Fibroblast of skin of left biceps (primary cell): ENCODE results near the gene AGPAT3.
"Not testable (repeated sequence)": the region's sequence is repeated elsewhere in the genome, so short reads cannot be mapped to it uniquely, and the experiment has no call there.

Experiments
- DNase-seq, 2 experiments: peaks; one replicate each; pipeline ENCODE4 v3.0.0-alpha.2; 2013; ENCODE audit warnings: low read depth in 2 of 2

The AGPAT3 gene

DNA sequence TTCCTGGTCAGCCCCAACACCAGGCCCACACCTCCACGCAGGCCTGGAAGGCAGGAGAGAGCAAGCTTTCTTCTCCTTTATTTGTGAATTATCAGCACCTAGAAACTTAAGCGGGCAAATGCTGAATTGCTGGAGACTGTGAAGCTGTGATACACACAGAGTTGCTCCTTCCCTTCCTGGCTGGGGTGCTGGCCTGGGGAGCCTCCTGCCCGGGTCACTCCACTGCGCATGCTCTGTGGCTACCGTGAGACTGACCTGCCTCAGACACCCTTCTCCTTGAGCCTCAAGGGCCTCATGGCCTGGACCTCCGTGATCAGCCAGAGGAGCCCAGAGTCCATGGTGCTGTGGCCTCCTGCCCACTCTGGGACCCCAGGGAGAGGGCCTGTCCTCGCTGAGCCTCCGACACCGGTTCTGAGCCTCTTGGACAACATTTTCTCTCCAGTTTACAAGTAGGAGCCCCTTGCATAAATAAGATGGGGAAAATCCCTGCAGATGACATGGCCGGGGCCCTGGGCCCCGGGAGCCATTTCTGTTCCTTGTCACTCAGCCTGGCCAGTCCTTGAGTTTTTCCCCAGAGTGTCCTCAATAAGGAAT lies 18.0 kb downstream of the AGPAT3 start:
- no peak for DNase-seq

DNA sequence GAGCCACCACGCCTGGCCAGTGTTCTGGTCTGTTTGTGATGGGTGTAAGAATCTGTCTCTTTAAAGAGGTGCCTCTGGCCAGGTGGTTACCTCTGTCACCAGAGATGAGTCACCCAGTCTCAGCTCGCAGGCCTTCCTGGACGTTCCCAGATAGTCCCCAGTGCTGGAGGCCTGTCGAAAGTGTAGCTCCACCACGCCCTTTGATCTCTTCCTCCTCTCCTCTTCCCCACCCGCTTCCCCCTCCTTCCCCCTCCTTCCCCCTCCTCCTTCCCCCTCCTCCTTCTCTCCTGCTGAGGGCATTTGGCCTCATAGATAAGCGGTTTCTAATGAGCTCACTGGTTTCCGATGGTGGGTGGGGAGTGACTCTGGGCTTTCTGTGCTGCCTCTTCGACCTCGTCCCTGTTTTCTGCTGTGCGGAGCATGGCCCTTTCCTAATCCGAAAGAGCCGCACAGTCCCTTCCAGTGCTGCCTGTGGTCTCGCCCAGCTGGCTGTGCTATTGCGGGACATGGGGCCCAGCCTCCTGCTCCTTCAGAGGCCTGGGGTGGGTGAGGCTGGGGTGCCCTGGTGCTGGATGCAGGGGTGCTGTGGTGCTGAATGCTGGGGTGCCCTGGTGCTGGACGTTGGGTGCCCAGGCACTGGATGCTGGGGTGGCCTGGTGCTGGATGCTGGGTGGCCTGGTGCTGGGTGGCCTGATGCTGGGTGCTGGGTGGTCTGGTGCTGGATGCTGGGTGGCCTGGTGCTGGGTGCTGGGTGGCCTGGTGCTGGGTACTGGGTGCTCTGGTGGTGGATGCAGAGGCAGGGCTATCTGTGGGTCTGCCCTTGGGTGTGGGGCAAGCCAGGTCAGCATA lies 19.2 kb downstream of the AGPAT3 start:
- no peak for DNase-seq

DNA sequence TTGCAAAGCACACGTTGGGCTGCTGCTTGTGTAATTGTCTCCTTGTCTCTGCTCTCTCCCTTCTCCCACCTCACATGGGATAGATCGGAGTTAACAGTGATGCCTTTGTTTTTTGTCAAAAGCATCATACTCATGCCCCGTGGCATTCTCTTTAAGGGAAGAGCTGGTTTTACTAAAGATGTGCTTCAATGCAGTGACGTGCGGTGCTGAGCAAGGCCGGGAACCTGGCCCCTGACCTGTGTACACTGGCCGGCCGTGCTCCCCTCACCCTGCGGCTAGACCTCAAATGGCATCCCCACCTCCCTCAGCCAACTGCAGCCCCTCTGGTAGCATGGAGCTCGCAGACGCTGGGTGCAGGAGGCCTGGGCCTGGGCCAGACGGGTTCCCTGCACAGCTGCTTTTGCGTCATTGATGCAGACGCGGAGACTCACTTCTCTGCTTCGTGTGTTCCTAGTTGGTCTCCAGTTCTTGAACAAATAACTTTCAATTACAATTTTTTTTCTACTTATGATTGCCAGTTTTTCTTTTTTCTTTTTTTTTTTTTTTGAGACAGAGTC lies 19.9 kb downstream of the AGPAT3 start:
- DNase-seq: no peak

DNA sequence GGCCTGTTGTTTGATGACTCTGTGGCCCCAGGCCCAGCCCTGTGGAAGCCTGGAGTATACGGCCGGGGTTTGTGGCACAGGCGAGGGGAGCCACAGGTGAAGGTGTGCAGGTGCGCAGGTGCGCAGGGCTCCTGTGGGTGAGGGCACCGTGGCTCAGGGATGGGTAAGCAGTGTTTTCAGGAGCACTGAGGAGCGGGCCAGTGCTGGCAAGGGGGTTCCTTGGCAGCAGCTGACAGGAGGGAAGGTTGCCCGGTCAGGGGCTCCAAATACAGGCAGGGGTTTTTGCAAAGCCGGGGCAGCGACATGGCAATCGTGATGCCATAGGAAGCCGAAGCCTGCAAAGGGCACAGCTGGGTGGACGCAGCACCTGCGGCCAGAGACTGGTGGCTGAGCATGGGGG lies 20.7 kb downstream of the AGPAT3 start:
- no peak for DNase-seq

DNA sequence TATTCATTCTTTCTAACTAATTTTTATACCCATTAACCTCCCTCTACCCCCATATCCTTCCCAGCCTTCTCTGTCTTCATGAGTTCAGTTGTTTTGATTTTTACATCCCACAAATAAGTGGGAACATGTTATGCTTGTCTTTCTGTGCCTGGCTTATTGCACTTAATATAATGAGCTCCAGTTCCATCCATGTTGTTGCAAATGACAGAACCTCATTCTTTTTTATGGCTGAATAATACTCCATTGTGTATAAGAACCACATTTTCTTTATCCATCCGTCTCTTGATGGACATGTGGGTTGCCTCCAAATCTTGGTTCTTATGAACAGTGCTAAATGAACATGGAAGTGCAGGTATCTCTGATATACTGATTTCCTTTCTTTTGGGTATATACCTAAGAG lies 21.5 kb downstream of the AGPAT3 start:
- no peak for DNase-seq

DNA sequence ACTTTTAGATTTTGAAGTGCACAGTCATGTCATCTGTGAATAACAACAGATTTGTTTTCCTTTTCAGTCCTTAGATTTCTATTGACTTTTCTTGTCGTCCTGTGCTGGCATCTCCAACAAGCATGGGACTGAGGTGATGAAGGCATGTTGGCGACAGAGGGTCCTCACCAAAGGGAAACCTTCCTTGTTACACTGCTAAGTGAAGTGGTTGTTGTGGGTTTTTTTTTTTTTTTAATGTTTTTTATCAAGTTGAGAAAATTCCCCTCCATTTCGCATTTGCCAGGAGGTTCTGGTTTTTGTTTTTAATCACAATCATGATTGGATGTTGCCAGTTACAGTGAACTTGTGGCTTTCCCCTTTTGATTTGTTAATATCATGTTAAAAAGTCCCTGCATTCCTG lies 24.0 kb downstream of the AGPAT3 start:
- DNase-seq: no peak

DNA sequence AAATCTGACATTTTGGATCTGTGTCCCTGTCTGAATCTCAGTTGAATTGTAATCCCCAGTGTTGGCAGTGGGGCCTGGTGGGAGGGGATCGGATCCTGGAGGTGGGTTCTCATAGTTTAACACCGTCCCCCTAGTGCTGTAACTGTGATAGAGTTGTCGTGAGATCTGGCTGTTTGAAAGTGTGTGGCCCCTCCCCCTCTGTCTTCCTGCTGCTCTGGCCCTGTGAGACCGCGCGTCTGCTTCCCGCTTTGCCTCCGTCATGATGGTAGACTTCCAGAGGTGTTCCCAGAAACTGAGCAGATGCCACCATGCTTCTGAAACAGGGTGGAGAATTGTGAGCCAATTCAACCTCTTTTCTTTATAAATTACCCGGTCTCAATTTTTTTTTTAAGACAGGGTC lies 25.0 kb downstream of the AGPAT3 start:
- DNase-seq: no peak

DNA sequence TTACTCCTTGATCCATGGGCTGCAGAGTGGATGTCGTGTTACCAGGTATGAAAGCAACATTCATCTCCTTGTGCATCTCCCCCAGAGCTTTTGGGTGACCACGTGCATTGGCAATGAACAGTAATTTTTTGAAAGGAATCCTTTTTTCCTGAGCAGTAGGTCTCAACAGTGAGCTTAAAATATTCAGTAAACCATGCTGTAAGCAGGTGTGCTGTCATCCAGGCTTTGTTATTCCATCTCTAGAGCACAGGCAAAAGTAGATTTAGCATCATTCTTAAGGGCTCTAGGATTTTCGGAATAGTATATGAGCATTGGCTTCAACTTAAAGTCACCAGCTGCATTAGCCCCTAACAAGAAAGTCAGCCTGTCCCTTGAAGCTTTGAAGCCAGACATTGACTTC lies 27.3 kb downstream of the AGPAT3 start:
- DNase-seq: no peak

DNA sequence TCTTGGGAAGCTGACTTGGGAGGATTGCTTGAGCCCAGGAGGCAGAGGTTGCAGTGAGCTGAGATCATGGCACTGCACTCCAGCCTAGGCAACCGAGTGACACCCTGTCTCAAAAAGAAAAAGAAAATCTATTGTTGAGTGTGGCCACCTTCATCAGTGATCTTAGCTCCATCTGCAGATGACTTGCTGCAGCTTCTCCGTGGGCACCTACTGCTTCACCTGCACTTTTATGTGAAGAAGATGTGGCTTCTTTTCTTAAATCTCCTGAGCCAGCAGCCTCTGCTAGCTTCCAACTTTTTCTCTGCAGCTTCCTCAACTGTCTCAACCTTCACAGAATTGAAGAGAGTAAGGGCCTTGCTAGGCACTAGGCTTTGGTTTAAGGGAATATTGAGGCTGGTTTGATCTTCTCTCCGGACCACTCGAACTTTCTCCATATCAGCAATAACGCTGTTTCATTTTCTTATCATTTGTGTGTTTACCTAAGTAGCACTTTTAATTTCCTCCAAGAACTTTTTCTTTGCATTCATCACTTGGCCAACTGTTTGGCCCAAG lies 28.0 kb downstream of the AGPAT3 start:
- DNase-seq: no peak

DNA sequence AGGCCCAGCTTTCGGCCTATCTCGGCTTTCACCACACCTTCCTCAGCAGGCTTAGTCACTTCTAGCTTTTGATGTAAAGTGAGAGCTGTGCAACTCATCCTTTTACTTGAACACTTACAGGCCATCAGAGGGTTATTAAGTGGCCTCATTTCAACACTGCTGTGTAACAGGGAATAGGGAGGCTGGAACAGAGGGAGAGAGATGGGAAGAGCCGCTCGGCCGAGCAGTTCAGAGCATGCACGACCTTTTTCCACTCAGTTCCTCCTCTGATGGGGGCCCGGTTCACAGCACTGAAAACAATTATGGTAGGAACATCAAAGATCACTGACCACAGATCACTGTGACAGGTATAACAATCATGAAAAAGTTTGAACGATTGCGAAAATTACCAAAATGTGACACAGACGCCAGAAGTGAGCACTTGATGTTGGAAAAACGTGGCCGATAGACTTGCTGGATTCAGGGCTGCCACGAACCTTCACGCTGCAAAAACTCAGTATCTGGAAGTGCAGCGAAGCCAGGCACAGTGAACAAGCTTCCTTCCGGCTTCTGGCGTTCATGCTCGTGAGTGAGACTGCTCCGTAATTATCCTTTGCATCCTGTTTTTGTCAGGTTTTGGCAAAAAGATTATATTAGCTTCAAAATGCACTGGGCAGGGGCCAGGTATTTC lies 28.6 kb downstream of the AGPAT3 start:
- DNase-seq: no peak

DNA sequence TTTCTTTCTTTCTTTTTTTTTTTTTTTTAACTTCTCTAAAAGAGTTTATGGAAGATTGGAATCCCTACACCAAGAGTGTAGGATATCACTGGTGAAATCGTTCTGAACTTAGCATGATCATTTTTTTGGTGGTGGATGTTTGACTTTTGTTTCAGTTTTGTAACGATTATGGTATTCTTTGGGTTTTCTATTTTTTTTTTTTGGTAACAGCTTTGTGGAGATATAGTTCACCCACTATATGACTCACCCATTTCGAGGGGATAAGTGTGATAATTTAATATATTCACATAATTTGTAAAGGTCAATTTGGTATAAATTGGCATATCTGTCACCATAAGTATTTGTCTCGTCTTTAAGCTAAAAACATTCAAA lies 29.2 kb downstream of the AGPAT3 start:
- DNase-seq: no peak

DNA sequence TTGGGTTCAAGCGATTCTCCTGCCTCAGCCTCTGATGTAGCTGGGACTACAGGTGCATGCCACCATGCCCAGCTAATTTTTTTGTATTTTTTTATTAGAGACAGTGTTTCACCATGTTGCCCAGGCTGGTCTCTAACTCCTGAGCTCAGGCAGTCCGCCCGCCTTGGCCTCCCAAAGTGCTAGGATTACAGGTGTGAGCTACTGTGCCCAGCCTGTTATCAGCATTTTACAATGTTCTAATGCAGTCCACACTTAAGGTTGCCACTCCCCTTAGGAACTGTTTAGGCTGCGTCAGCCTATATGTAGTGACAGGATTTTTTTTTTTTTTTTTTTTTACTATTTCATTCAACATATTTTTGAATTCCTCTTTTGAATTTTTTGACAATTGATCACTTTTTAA lies 30.2 kb downstream of the AGPAT3 start:
- no peak for DNase-seq

DNA sequence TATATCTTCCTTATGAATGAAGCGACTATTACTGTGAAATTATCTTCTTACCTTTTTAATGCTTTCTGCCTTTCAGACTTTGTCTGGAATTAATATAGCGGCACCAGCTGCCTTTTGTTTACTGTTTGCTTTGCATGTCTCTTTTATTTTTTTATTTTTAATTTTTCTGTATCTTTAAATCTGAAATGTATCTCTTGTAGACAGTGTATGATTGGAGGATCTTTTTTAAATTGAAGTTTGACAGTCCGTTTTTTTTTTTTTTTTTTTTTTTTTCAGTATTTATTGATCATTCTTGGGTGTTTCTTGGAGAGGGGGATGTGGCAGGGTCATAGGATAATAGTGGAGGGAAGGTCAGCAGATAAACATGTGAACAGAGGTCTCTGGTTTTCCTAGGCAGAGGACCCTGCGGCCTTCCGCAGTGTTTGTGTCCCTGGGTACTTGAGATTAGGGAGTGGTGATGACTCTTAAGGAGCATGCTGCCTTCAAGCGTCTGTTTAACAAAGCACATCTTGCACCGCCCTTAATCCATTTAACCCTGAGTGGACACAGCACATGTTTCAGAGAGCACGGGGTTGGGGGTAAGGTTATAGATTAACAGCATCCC lies 31.8 kb downstream of the AGPAT3 start:
- DNase-seq: not testable (repeated sequence)

DNA sequence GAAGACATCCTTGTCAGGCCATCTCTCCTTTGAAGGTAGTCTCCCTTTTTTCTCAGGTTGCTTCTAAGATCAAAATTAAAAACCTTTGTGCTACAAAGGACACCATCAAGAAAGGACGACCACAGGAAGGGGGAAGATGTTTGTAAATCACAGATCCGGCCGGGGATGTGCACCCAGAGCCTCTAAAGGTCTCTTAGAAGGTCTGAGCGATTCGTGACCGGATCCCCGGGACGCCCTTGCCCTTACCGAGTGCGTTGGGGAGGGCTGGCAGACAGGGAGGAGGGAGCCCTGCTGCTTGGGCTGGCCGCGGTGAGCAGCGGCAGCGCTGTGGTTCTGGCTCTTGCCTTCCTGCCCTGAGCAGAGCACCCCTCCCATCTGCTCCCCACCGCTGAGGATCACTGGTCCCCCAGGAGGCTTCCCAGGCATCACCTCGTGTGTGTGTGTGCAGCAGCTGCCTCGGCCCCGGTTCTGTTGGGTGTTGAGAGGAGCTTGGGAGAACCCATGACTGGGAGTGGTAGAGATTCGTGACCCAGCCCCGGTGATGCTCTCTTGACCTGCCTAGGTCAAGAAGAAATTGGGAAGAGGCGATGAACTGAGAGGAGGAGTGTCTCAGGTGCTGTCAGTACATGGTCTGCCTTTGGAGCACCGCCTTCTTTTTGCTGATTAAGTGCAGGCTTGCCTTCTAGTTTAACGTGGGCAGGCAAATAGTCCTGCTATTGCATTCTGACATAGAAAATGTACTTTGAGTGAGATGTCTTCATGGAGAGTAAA lies 34.5 kb downstream of the AGPAT3 start:
- DNase-seq: no peak

DNA sequence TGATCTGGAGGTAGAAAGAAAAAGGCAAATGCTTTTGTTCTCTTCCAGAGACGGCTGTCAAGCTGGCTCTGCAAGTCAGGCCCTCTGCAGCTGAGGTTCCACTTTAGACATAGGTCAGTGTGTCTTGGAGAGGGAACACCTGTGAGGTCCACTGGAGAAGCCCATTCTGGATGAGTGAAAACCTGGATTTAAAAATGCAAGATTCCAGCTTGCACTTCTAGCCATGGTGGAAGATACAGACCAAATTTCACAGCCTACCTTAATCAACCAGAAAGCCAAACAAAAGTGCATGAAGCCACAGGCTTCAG lies 35.0 kb downstream of the AGPAT3 start:
- no peak for DNase-seq

DNA sequence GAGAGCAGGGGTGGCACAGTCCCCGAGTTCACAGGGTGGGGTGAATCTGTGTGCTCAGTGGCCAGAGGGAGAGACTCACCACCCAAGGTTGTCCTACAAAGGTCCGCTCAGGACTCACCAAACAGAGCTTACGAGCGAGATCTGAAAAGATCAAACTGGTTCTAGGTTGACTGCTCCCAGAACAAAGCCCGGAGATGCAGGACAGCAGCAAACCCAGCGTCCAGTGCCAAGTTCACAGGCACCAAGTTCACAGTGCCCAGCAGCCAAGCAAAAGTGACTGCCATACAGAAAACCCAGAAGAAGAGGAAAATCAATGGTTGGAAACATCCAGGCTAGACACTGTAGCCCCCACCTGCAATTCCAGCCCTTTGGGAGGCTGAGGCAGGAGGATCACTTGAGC lies 35.7 kb downstream of the AGPAT3 start:
- DNase-seq: no peak

DNA sequence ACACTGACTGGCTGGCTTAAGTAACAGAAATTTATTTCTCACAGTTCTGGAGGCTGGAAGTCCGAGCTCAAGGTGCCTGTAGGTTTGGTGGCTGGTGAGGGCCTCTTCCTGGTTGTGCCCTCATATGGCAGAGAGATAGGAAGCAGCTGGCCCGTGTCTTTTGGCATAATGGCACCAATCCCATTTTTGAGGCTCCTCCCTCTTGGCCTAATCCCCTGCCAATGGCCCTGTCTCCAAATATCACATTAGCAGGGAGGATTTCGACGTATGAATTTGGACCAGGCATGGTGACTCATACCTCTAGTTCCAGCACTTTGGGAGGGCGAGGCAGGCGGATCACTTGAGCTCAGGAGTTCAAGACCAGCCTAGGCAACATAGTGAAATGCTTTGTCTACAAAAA lies 37.4 kb downstream of the AGPAT3 start:
- no peak for DNase-seq

DNA sequence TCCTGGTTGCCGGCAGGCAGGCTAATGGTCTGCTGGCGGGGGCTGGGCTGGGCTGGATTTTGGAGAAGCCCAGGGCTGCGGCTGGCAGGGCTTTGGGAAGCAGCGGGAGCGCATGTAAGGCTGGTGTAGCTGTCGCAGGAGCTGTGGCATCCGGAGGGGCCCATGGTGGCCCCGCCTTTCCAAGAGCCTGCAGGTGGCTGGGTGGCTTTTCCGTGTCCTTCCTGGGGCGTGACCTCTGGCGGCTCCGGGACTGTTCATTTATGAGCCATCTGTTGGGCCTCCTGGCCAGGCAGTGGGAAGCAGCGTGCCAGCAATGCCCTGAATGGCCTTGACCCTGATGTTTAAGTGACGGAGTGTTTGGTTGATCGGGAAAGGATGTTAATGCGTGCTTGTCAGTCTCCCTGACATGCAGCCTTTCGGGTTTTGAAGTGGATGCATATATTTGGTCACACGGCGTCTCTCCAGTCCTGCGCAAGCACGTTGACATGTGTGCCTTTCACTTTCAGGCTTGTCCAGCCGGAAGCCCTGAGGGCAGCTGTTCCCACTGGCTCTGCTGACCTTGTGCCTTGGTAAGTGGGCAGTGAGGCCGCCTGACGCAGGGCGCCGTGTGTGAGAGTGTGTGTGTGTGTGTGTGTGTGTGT lies 38.5 kb downstream of the AGPAT3 start:
- DNase-seq: no peak

DNA sequence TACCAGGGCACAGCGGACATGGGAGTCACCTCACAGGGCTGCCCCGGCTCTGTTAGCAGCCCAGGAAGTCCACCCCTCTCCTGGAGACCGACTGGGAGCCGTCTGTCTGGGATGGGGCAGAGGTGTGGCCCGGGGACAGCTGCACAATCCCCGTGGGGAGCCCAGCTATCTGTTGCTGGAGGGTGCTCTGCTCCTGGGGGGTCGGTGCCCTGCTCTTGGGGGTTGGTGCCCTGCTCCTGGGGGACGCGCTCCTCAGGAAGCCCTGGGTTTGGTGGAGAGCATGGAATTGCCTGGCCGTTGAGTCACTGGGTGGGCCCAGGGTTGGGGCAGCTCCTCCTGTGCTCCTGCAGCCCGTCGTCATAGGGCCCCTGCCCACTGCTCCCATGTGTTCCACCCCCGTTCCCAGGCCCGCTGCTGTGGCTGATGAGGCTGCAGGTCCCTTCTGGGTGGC lies 39.3 kb downstream of the AGPAT3 start:
- DNase-seq: no peak

DNA sequence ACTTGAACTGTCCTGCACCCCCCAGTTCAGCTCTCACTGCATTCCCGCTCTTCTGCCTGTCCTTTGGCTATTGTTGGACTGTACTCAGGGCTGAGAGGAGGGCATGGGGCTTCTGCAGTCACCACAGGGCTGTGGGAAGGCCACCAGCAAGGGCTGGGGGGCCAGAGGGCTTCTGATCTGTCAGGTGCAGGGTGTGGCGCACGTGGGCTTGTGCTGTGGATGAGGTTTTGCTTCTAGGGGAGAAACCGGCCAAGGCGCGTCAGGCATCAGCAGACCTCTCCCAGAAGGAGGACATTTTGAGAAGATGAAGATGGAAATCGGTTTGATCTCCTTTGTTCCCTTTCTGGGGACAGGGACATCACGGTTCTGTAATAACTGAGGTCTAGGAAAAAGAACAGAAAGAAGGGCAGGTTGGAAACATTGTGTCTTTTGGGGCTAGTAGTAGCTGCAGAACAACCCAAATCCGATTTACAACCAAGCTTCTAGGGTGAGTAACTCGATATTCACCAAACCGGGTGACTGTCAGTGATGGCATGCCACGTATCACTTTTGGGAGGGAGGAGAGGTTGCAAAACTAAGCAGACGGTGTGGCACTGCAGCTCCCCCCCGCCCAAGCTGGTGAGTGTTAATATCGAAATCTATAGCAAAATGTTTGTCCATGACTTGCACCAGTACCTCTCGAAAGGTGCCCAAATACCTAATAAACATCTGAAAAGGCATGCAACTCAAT lies 40.9 kb downstream of the AGPAT3 start:
- DNase-seq: no peak
